Measurements from ENCODE around the gene APIP. TPM values are rescaled to one million over a fixed set of nuclear protein-coding genes. Genes with fewer than 3 reads are reported as not detected.

The APIP gene
- total RNA-seq, 2 experiments from 2014 or later = 23.9 to 30.0 TPM

GRCh38 chr11:34893416-34893815 lies 22.8 kb downstream of the APIP start:
- peaks cover 12% of the 10 kb centered on the region for H3K36me3 Mint-ChIP-seq
- CTCF ChIA-PET = interaction anchor here (1.5 to 2.9 kb wide), 2 partner anchors 307 to 381 kb away, joined by 6 to 20 read pairs; no protein-coding TSS in a partner anchor
- no peaks in the 10 kb centered on the region for H3K27me3 Mint-ChIP-seq
- no peak overlapping the region for H3K27ac Mint-ChIP-seq
- ATAC-seq (no peak), DNase-seq (no peak)
- no peak overlapping the region for H3K4me3 Mint-ChIP-seq
- no peaks in the 10 kb centered on the region for H3K4me1 Mint-ChIP-seq
- H3K9me3 Mint-ChIP-seq (ENCODE audit: low read depth) = peaks cover 9% of the 10 kb centered on the region

- CTCF ChIA-PET = interaction anchor here (1.0 to 2.9 kb wide), 6 partner anchors 16 to 462 kb away, joined by 3 to 20 read pairs (median 3); no protein-coding TSS in a partner anchor
These were observed 24.6 kb downstream of the APIP start for GRCh38 chr11:34891611-34892010.

DNA sequence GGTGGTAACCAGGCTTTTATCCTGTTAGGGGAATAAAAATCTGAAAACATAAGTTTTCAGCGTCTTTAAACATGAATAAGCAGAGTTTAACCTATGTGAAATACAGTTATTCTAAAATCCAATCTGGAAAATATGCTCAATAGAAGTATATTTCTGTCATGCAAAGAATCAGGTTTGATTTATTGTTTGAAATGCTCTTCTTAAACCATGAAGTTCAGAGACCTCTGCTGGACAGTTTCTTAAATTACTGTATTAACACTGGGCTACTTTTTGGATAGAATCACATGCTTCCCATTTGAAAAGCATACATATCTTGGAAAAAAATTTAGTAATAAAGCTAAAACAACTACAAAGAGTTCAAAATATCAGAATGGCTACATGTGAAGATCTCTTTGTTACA lies 25.4 kb downstream of the APIP start:
- ATAC-seq = no peak
- Mint-ChIP-seq H3K4me3 (no peak overlapping the region), H3K9me3 (ENCODE audit: low read depth) (no peaks in the 10 kb centered on the region), H3K27ac (no peak overlapping the region), H3K36me3 (peaks cover 4% of the 10 kb centered on the region), H3K27me3 (no peaks in the 10 kb centered on the region), H3K4me1 (no peaks in the 10 kb centered on the region)
- no peak for DNase-seq
- CTCF ChIA-PET = interaction anchor here (1.1 to 2.9 kb wide), 5 partner anchors 17 to 378 kb away, joined by 3 to 20 read pairs (median 3); no protein-coding TSS in a partner anchor

More at GRCh38 chr11:34891611-34892010, 24.6 kb downstream of the APIP start:
- DNase-seq (no peak), ATAC-seq (no peak)
- H3K36me3 Mint-ChIP-seq = peaks cover 12% of the 10 kb centered on the region
- peaks cover 3% of the 10 kb centered on the region for H3K9me3 Mint-ChIP-seq (ENCODE audit: low read depth)
- no peak overlapping the region for H3K4me3 Mint-ChIP-seq
- H3K27me3 Mint-ChIP-seq = no peaks in the 10 kb centered on the region
- H3K4me1 Mint-ChIP-seq = no peaks in the 10 kb centered on the region
- H3K27ac Mint-ChIP-seq = no peak overlapping the region

DNA sequence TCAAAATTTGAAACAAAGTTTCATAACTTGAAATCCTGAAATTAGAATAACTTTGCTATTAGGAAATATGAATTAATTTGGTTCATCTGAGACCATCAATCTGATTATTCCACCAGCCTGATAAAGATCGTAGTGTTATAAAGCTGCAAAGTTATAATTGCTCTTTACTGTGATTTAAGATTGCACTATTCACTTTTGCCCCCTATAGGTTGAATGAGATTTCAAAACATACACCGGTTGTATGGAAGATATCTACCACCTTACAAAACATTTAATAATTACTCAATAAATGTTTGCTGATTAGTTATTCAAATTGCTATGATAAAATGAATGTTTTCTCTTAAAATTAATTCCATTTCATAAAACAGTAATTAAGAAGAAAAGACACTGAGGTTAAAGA lies 26.1 kb downstream of the APIP start:
- no peak overlapping the region for H3K4me3 Mint-ChIP-seq
- no peak overlapping the region for H3K27ac Mint-ChIP-seq
- H3K27me3 Mint-ChIP-seq = no peaks in the 10 kb centered on the region
- H3K36me3 Mint-ChIP-seq = peaks cover 3% of the 10 kb centered on the region
- H3K4me1 Mint-ChIP-seq = no peaks in the 10 kb centered on the region
- ATAC-seq (no peak), DNase-seq (no peak)
- no peaks in the 10 kb centered on the region for H3K9me3 Mint-ChIP-seq (ENCODE audit: low read depth)
- CTCF ChIA-PET = interaction anchor here (1.4 to 1.6 kb wide), 2 partner anchors 304 to 377 kb away, joined by 5 to 11 read pairs; no protein-coding TSS in a partner anchor

DNA sequence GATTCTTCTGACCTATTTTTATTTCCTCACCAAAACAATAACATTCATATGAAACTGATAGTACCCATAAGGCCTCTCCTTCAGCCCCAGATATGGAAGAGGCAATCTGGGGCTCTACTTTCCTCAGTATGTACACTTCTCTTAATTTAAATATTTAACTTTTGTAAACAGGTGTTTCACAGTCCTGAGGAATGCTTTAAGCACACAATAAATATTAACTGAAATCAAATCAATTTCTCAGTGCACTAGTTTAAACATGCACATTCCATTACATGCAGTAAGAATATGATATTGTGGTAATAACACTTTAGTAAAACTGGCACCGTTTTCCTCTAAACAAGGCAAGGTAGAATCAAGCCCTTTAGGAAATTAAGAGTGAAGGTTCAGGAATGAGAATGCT lies 28.9 kb downstream of the APIP start:
- ATAC-seq (no peak), DNase-seq (no peak)
- no peak overlapping the region for H3K27ac Mint-ChIP-seq
- no peaks in the 10 kb centered on the region for H3K9me3 Mint-ChIP-seq (ENCODE audit: low read depth)
- CTCF ChIA-PET = interaction anchor here (1.0 kb wide), 1 partner anchor 302 kb away, joined by 3 read pairs; no protein-coding TSS in a partner anchor
- no peaks in the 10 kb centered on the region for H3K4me1 Mint-ChIP-seq
- no peak overlapping the region for H3K4me3 Mint-ChIP-seq
- H3K27me3 Mint-ChIP-seq = no peaks in the 10 kb centered on the region
- peaks cover 6% of the 10 kb centered on the region for H3K36me3 Mint-ChIP-seq

GRCh38 chr11:34886609-34887008 lies 29.6 kb downstream of the APIP start:
- Mint-ChIP-seq H3K4me3 (no peak overlapping the region), H3K27ac (no peak overlapping the region), H3K36me3 (peaks cover 9% of the 10 kb centered on the region), H3K4me1 (no peaks in the 10 kb centered on the region), H3K9me3 (ENCODE audit: low read depth) (no peaks in the 10 kb centered on the region), H3K27me3 (no peaks in the 10 kb centered on the region)
- ATAC-seq (no peak), DNase-seq (no peak)
- CTCF ChIA-PET = no interaction called here

DNA sequence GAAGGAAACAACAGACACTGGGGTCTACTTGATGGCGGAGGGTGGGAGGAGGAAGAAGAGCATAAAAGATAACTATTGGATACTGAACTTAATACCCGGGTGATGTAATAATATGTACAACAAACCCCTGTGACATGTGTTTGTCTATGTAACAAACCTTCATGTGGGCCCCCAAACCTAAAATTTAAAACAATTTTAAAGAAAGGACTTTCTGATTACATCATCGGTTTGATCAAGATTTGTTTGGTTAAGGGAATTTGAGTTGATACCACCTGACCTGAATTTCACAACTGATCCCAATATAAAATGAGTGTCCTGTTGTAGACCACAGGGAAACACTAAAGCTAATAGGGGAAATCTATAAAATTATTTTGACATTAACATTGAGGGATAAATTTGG lies 34.3 kb downstream of the APIP start:
- Mint-ChIP-seq H3K9me3 (ENCODE audit: low read depth) (no peaks in the 10 kb centered on the region), H3K4me3 (no peak overlapping the region), H3K27me3 (no peaks in the 10 kb centered on the region), H3K27ac (no peak overlapping the region), H3K4me1 (no peaks in the 10 kb centered on the region), H3K36me3 (peaks cover 10% of the 10 kb centered on the region)
- no peak for DNase-seq
- CTCF ChIA-PET = interaction anchor here (1.2 kb wide), 1 partner anchor 15 kb away, joined by 3 read pairs; no protein-coding TSS in a partner anchor
- ATAC-seq = no peak

DNA sequence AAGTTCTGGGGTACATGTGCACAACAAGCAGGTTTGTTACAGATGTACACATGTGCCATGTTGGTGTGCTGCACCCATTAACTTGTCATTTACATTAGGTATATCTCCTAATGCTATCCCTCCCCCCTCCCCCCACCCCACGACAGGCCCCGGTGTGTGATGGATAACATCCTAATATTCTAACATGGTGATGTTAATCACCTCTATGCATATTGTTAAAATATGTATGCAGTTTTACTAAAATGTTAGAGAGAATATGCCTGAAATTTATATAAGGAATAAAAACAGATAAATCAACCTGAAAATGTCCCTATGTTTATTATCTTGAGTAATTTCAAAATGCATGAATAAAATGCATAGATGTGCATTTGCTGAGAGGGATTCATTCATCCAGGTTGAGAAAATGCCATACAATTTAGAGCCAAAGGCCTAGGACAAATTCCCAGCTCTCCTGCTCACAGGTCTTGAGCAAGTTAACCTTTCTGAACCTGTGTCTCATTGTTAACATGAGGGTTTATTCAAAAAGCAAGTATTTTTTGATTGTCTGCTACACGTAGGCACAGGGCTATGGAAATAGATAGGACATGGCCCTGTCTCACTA lies 38.7 kb downstream of the APIP start:
- Mint-ChIP-seq H3K27ac (no peak overlapping the region), H3K9me3 (ENCODE audit: low read depth) (no peaks in the 10 kb centered on the region), H3K36me3 (peaks cover 6% of the 10 kb centered on the region), H3K4me3 (no peak overlapping the region), H3K4me1 (no peaks in the 10 kb centered on the region), H3K27me3 (no peaks in the 10 kb centered on the region)
- DNase-seq (no peak), ATAC-seq (no peak)
- CTCF ChIA-PET = interaction anchor here (1.0 kb wide), 1 partner anchor 312 kb away, joined by 3 read pairs; no protein-coding TSS in a partner anchor

DNA sequence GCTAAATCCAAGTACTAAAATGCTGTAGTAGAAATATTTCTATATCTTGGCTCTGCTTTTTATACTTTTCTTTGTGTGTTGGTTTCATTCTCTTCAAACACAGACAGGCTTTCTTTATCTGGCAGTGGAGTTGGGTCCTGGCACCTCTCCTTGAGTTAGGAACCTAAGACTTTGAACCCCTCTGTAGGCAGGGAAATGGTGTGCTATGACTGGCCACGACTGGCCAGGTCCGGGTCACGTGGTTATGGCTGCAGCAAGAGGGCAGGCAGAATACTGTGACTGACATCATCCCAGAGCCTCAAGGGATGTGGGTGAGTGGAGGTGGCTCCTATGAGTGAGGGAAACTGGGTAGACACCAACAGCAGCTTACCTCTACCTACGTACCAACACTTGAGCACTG lies 42.0 kb downstream of the APIP start:
- Mint-ChIP-seq H3K4me1 (no peaks in the 10 kb centered on the region), H3K27ac (no peak overlapping the region)

DNA sequence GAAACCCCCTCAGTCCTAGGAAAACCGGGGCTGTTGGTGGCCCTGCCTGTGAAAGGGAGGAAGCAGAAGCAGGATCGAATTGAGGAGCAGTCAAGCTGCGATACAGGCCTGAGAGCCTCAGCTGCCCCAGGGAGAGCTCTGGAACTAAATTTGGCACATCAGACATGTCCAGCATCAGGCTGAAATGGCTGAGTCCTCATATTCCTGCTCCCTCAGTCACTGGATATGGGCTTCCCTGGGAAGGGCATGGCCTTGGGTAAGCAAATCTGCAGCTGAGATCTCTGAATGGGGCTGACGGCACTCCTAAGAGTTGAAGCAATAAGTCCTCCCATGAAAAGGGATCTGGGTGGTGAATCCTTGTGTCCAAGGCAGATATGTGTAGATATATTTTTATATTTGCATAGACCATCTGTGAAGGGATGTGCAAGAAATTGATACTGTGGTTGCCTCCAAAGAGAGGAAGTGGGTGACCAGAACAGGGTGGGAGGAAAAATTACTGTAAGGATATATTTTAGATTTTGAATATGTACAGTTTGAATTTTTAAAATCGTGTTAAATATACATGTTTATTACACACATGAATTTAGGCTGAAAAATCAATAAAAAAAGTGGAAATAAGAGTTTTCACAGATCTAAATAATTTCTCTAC lies 45.5 kb downstream of the APIP start:
- DNase-seq = no peak
- no peaks in the 10 kb centered on the region for H3K4me1 Mint-ChIP-seq
- H3K27me3 Mint-ChIP-seq = peaks cover 1% of the 10 kb centered on the region
- H3K9me3 Mint-ChIP-seq (ENCODE audit: low read depth) = no peaks in the 10 kb centered on the region
- H3K36me3 Mint-ChIP-seq = no peaks in the 10 kb centered on the region
- no peak overlapping the region for H3K4me3 Mint-ChIP-seq
- CTCF ChIA-PET = no interaction called here
- H3K27ac Mint-ChIP-seq = no peak overlapping the region
- no peak for ATAC-seq

More for the DNA sequence above, 42.0 kb downstream of the APIP start:
- no peaks in the 10 kb centered on the region for H3K27me3 Mint-ChIP-seq
- CTCF ChIA-PET = no interaction called here
- DNase-seq (no peak), ATAC-seq (no peak)
- H3K9me3 Mint-ChIP-seq (ENCODE audit: low read depth) = no peaks in the 10 kb centered on the region
- H3K4me3 Mint-ChIP-seq = no peak overlapping the region
- no peaks in the 10 kb centered on the region for H3K36me3 Mint-ChIP-seq

DNA sequence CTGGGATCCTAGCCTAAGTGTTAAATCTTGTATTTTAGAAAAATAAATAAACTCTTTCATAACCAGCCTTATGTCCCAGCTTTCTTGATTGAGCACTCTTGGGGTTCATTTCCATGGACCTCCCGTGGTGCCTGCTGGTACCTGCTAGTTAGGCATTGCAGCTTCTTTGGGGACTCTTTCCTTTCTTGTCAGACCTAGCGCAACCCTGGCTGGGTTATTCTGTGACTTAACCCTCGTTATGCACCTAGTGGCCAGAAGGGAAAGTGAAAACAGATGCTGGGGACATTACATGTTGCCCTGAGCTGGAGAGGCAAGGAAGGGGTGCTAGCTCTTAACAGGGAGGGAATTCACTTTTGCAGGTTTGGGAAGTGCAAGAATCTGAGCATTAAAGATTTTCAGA lies 46.8 kb downstream of the APIP start:
- DNase-seq (no peak), ATAC-seq (no peak)
- Mint-ChIP-seq H3K27me3 (peaks cover 3% of the 10 kb centered on the region), H3K9me3 (ENCODE audit: low read depth) (no peaks in the 10 kb centered on the region), H3K4me3 (no peak overlapping the region), H3K36me3 (no peaks in the 10 kb centered on the region), H3K27ac (no peak overlapping the region), H3K4me1 (no peaks in the 10 kb centered on the region)
- CTCF ChIA-PET = no interaction called here

DNA sequence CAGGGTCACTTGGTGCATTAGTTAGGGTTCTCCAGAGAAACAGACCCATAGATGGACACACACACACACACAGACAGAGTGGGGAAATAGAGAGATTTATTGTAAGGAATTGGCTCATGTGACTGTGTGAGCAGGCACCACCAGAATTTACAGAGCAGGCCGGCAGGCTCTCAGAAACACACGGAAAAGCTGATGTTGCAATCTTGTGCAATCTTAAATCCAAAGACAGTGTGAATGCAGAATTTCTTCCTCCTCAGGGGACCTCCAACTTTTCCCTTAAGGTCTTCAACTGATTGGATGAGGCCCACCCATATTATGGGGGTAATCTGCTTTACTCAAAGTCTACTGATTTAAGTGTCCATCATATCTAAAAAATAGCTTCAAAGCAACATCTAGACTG lies 49.8 kb downstream of the APIP start:
- CTCF ChIA-PET = no interaction called here
- no peaks in the 10 kb centered on the region for H3K4me1 Mint-ChIP-seq
- no peak overlapping the region for H3K27ac Mint-ChIP-seq
- no peak overlapping the region for H3K4me3 Mint-ChIP-seq
- peaks cover 3% of the 10 kb centered on the region for H3K27me3 Mint-ChIP-seq
- no peak for DNase-seq
- no peak for ATAC-seq
- H3K36me3 Mint-ChIP-seq = no peaks in the 10 kb centered on the region
- no peaks in the 10 kb centered on the region for H3K9me3 Mint-ChIP-seq (ENCODE audit: low read depth)

- no peak for ATAC-seq
- CTCF ChIA-PET = no interaction called here
- no peak overlapping the region for H3K27ac Mint-ChIP-seq
These were observed 50.9 kb downstream of the APIP start for GRCh38 chr11:34865261-34865660.

GRCh38 chr11:34864424-34864823 lies 51.8 kb downstream of the APIP start:
- Mint-ChIP-seq H3K27me3 (peaks cover 3% of the 10 kb centered on the region), H3K27ac (no peak overlapping the region), H3K36me3 (no peaks in the 10 kb centered on the region), H3K4me3 (no peak overlapping the region), H3K9me3 (ENCODE audit: low read depth) (no peaks in the 10 kb centered on the region), H3K4me1 (no peaks in the 10 kb centered on the region)
- CTCF ChIA-PET = no interaction called here
- DNase-seq (no peak), ATAC-seq (no peak)

More at GRCh38 chr11:34865261-34865660, 50.9 kb downstream of the APIP start:
- Mint-ChIP-seq H3K4me3 (no peak overlapping the region), H3K9me3 (ENCODE audit: low read depth) (no peaks in the 10 kb centered on the region), H3K36me3 (no peaks in the 10 kb centered on the region), H3K4me1 (no peaks in the 10 kb centered on the region), H3K27me3 (peaks cover 3% of the 10 kb centered on the region)
- DNase-seq = no peak

Measured in activated CD8-positive, alpha-beta memory T cell treated with anti-CD3 and anti-CD28 coated beads, Interleukin-2, amount 10 ng/mL, durations not matched to agents 7 days and 5 days (primary cell).